Colonic mucosa (tissue), 4 donors: ENCODE results near the gene CPNE7. TPM values are rescaled to one million over a fixed set of nuclear protein-coding genes. Genes with fewer than 3 reads are reported as not detected.

Experiments
- DNase-seq: peaks from one replicate; pipeline ENCODE4 v3.0.0-alpha.2; 2020
- H3K27ac ChIP-seq: fragments of 200-600 bp; one replicate; pipeline ENCODE4 v1.8.0; 2021
- H3K27me3 ChIP-seq: fragments of 200-600 bp; one replicate; pipeline ENCODE4 v1.8.0; 2021
- H3K36me3 ChIP-seq: fragments of 200-600 bp; one replicate; pipeline ENCODE4 v1.8.0; 2021
- H3K4me1 ChIP-seq: fragments of 200-600 bp; one replicate; pipeline ENCODE4 v1.8.0; 2021; ENCODE audit warnings: mild to moderate bottlenecking
- H3K4me3 ChIP-seq: fragments of 200-600 bp; one replicate; pipeline ENCODE4 v1.8.0; 2021
- H3K9ac ChIP-seq, 2 donors: one replicate each; pipeline ENCODE4 v1.7.0; 2013; ENCODE audit warnings: control low read depth in 2 of 2, low read depth in 2 of 2, low read length in 2 of 2
- H3K9me3 ChIP-seq: fragments of 200-600 bp; one replicate; pipeline ENCODE4 v1.8.0; 2021
- intact Hi-C: fragments of 100-400 bp; cut with DNase I; formaldehyde crosslinking; loops from one replicate; pipeline ENCODE4 v1.14.1; 2022
- total RNA-seq, 2 donors: library from RNA; stranded (reverse); fragmentation: NEBNext Ultra II Directional in 1 of 2; extraction: Animal tissue kit (Norgen Biotek cat#: 25700) in 1 of 2; gene quantifications; one replicate each; pipeline ENCODE4 v1.2.1, GENCODE V29; 2021
- TF ChIP-seq, protein P1 (sequence below): fragments of 200-600 bp; IDR thresholded peaks from one replicate; pipeline ENCODE4 v1.8.0; 2022; ENCODE audit warnings: antibody characterized with exemption, mild to moderate bottlenecking
- donor health status: healthy.
- donor health status: DM: no; HTN: no; CAD: no.
- donor health status: DM: no; HTN: no; CAD: no.

The CPNE7 gene
- total RNA-seq, 2 donors from 2014 or later: 0.19 to 1.6 TPM

DNA sequence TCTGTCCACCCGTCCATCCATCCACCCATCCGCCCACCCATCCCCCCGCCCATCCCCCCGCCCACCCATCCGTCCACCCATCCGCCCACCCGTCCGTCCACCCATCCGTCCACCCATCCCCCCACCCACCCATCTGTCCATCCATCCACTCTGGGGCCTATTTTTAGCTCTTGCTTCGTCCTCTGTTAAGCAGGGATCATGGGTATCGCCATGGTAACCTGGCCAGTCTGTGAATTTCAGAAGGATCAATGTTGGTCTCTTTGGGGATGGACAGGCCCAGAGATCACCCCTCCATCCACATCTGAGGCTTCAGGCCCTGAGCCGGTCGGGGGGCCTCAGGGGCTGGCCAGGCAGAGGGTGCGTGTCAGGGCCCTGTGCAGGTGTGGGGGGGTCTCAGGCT, 22.6 kb downstream of the CPNE7 start:
- DNase-seq: no peak
- intact Hi-C loops: no loop called here
- TF ChIP-seq, protein P1, sequence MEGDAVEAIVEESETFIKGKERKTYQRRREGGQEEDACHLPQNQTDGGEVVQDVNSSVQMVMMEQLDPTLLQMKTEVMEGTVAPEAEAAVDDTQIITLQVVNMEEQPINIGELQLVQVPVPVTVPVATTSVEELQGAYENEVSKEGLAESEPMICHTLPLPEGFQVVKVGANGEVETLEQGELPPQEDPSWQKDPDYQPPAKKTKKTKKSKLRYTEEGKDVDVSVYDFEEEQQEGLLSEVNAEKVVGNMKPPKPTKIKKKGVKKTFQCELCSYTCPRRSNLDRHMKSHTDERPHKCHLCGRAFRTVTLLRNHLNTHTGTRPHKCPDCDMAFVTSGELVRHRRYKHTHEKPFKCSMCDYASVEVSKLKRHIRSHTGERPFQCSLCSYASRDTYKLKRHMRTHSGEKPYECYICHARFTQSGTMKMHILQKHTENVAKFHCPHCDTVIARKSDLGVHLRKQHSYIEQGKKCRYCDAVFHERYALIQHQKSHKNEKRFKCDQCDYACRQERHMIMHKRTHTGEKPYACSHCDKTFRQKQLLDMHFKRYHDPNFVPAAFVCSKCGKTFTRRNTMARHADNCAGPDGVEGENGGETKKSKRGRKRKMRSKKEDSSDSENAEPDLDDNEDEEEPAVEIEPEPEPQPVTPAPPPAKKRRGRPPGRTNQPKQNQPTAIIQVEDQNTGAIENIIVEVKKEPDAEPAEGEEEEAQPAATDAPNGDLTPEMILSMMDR: no peak

DNA sequence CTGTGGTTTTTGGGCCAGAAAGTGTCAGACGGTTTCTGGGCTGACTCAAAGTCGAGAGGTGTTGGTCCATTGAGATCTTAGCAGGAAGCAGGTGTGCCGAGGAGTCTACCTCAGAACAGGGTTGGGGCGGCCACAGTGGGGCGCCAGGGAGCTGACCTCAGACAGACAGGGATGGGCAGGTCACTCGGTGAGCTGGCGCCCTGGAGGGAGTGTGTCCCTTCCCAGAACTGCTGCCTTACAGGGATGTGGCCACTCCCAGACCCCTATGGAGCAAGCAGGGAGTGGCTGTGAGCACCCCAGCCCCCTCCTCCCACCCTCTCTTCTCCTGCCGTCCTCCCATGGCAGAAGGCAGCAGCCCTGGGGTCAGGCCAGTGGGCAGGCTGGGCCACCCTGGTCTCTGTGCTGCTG, 23.9 kb downstream of the CPNE7 start:
- Histone ChIP-seq H3K27me3 (no peaks in the 10 kb centered on the region), H3K4me1 (no peaks in the 10 kb centered on the region), H3K36me3 (no peaks in the 10 kb centered on the region), H3K27ac (no peak overlapping the region), H3K9me3 (no peaks in the 10 kb centered on the region), H3K9ac (no peak overlapping the region), H3K4me3 (no peak overlapping the region)
- intact Hi-C loops: no loop called here
- TF ChIP-seq, protein P1: peak; percentile 24
- peak; percentile 53 for DNase-seq

More for the DNA sequence above, 22.6 kb downstream of the CPNE7 start:
- no peak overlapping the region for H3K4me3 ChIP-seq
- no peaks in the 10 kb centered on the region for H3K27me3 ChIP-seq
- H3K27ac ChIP-seq: no peak overlapping the region
- H3K9me3 ChIP-seq: no peaks in the 10 kb centered on the region
- H3K36me3 ChIP-seq: no peaks in the 10 kb centered on the region
- no peaks in the 10 kb centered on the region for H3K4me1 ChIP-seq
- no peak overlapping the region for H3K9ac ChIP-seq

DNA sequence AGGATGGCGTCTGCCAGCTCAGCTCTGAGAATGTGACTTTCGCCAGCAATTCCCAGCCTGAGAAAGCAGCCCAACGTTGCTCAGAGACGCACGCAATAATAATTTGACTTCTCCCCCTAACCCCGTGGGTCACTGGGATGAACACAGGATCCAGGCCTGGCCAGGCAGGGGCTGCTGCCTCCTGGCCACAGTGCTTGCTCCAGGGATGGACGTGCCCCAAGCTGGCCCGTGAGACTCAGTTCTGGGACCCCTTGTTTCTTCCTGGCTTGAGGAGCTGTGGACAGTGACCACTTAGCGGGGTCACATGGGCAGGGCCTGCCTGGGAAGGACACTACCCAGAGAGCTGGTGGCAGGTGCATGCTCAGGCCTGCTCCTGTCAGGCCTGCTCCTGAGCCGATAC, 24.3 kb downstream of the CPNE7 start:
- Histone ChIP-seq H3K9ac (no peak overlapping the region), H3K27ac (no peak overlapping the region), H3K9me3 (no peaks in the 10 kb centered on the region), H3K4me3 (no peak overlapping the region), H3K4me1 (no peaks in the 10 kb centered on the region), H3K27me3 (peaks cover 1% of the 10 kb centered on the region), H3K36me3 (no peaks in the 10 kb centered on the region)
- TF ChIP-seq, protein P1: no peak
- intact Hi-C loops: no loop called here
- no peak for DNase-seq

DNA sequence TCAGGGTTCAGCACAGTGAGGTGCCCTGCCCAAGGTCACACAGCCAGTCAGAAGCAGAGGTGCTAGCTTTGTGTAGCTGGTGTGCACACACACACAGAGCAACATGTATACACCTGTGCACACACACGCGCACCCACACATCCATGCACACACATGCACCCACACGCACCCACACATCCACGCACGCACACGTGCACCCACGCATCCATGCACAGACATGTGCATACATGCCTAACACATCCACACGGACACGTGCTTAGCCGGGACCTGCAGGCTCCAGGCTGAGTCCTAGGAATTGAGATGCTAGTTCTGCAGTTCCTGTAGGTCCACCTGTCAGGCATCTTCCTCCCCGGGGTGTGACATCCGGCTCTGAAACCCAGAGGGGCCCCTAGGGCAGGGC, 24.9 kb downstream of the CPNE7 start:
- intact Hi-C loops: no loop called here
- no peaks in the 10 kb centered on the region for H3K9me3 ChIP-seq
- H3K4me1 ChIP-seq: no peaks in the 10 kb centered on the region
- TF ChIP-seq, protein P1: no peak
- peaks cover 6% of the 10 kb centered on the region for H3K27me3 ChIP-seq
- no peak overlapping the region for H3K27ac ChIP-seq
- H3K4me3 ChIP-seq: no peak overlapping the region
- no peak overlapping the region for H3K9ac ChIP-seq
- no peaks in the 10 kb centered on the region for H3K36me3 ChIP-seq
- DNase-seq: no peak

DNA sequence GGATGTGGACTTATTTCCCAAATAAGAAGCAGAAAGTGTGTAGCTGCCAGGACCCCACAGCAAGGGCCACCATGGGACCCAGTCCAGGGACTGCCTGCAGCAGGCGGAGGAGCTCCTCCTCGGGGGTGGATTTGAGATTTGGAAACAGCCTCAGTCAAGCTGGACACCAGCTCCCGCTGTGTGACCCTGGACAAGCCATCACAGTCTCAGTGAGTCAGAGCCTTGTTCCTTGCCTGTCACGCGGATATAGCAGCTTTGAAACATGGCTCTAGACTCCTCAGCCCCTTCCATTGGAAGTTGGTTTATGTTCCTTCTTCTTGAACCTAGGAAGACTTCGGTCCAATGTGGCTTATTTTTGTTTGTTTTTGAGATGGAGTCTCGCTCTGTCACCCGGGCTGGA, 25.4 kb downstream of the CPNE7 start:
- no peak overlapping the region for H3K27ac ChIP-seq

More for the DNA sequence above, 25.4 kb downstream of the CPNE7 start:
- Histone ChIP-seq H3K9me3 (no peaks in the 10 kb centered on the region), H3K4me1 (no peaks in the 10 kb centered on the region), H3K4me3 (no peak overlapping the region), H3K36me3 (no peaks in the 10 kb centered on the region), H3K9ac (no peak overlapping the region), H3K27me3 (peaks cover 9% of the 10 kb centered on the region)
- intact Hi-C loops: no loop called here
- no peak for DNase-seq
- TF ChIP-seq, protein P1: no peak
